ENCODE data around the gene ABHD6.

DNA sequence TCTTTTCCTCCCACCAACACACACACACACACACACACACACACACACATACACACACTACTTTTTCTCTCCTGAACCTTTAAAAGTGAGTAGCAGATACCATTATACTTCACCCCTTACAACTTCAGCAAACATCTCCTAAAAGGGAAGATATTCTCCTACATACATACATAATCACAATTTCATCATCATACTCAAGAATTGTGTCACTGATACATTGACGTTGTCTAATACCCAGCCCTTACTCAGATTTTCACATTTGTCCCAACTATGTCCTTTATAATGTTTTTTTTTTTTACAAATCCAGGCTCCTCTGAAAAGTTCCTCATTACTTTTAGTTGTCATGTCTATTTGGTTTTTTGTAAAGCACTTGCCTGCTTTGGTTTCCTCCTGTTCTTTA is 18.5 kb downstream of the ABHD6 start:
- TF ChIP-seq, protein P1, sequence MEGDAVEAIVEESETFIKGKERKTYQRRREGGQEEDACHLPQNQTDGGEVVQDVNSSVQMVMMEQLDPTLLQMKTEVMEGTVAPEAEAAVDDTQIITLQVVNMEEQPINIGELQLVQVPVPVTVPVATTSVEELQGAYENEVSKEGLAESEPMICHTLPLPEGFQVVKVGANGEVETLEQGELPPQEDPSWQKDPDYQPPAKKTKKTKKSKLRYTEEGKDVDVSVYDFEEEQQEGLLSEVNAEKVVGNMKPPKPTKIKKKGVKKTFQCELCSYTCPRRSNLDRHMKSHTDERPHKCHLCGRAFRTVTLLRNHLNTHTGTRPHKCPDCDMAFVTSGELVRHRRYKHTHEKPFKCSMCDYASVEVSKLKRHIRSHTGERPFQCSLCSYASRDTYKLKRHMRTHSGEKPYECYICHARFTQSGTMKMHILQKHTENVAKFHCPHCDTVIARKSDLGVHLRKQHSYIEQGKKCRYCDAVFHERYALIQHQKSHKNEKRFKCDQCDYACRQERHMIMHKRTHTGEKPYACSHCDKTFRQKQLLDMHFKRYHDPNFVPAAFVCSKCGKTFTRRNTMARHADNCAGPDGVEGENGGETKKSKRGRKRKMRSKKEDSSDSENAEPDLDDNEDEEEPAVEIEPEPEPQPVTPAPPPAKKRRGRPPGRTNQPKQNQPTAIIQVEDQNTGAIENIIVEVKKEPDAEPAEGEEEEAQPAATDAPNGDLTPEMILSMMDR (IDR thresholded peaks at IDR 0.05 in 4 of 5, conservative IDR thresholded peaks at IDR 0.05 in 1 of 5) = no peak
- TF ChIP-seq POLR2A (IDR thresholded peaks at IDR 0.05) = no peak

Data from gastrocnemius medialis (tissue), 4 donors.